ENCODE results near the gene LIX1L. TPM values are rescaled to one million over a fixed set of nuclear protein-coding genes. Genes with fewer than 3 reads are reported as not detected.
A peak's percentile ranks its signal among the peaks of the same experiment; 100 is the strongest.

Gene LIX1L
- total and polyA plus RNA-seq, 2 of the 13 experiments (the other 11 are each of a cell fraction or from before 2014, with no cell fraction given) = 8.1 to 24.9 TPM

- TF ChIP-seq ZNF766 (CRISPR knock-in tag; IDR thresholded peaks at IDR 0.05; ENCODE audit: borderline replicate concordance) (no peak), RXRB (CRISPR knock-in tag; IDR thresholded peaks at IDR 0.05; ENCODE audit: borderline replicate concordance) (no peak), RAD21 (CRISPR knock-in tag; IDR thresholded peaks at IDR 0.05) (no peak), TFDP1 (CRISPR knock-in tag; IDR thresholded peaks at IDR 0.05; ENCODE audit: borderline replicate concordance) (no peak), ZNF672 (CRISPR knock-in tag; IDR thresholded peaks at IDR 0.05) (no peak), SAP130 (CRISPR knock-in tag; IDR thresholded peaks at IDR 0.05; ENCODE audit: low read depth) (peak; percentile 49; the same call in 1 of the 2 replicates), ZNF687 (CRISPR knock-in tag; IDR thresholded peaks at IDR 0.05) (no peak), PRMT3 (CRISPR knock-in tag; IDR thresholded peaks at IDR 0.05; ENCODE audit: borderline replicate concordance, low read depth) (no peak), HMG20A (CRISPR knock-in tag; IDR thresholded peaks at IDR 0.05; ENCODE audit: borderline replicate concordance) (0 out of 2 replicates have a peak, but pooled peaks have one; percentile 18), TFAP4 (IDR thresholded peaks at IDR 0.05; ENCODE audit: borderline replicate concordance, low read depth) (peak; percentile 34; the same call in 1 of the 2 replicates), WIZ (CRISPR knock-in tag; IDR thresholded peaks at IDR 0.05) (no peak), ZNF644 (CRISPR knock-in tag; IDR thresholded peaks at IDR 0.05; ENCODE audit: low read depth) (no peak), IKZF4 (CRISPR knock-in tag; IDR thresholded peaks at IDR 0.05; ENCODE audit: borderline replicate concordance, low read depth, not compliant biosample characterization) (no peak), ZNF510 (CRISPR knock-in tag; IDR thresholded peaks at IDR 0.05; ENCODE audit: low read depth) (no peak), ADNP (CRISPR knock-in tag; IDR thresholded peaks at IDR 0.05) (no peak), DRAP1 (CRISPR knock-in tag; IDR thresholded peaks at IDR 0.05) (no peak), AGO2 (optimal IDR thresholded peaks at IDR 0.05; ENCODE audit: low read depth, low read length) (no peak), SIN3B (IDR thresholded peaks at IDR 0.05; ENCODE audit: low read length) (no peak), ZNF564 (CRISPR knock-in tag; IDR thresholded peaks at IDR 0.05) (no peak), ZFX (CRISPR knock-in tag; IDR thresholded peaks at IDR 0.05; ENCODE audit: low read depth) (no peak), ZNF414 (CRISPR knock-in tag; IDR thresholded peaks at IDR 0.05) (no peak), RBFOX2 (IDR thresholded peaks at IDR 0.05; ENCODE audit: low read depth, low read length) (no peak), PITX1 (CRISPR knock-in tag; IDR thresholded peaks at IDR 0.05) (no peak), ZFP82 (CRISPR knock-in tag; IDR thresholded peaks at IDR 0.05; ENCODE audit: borderline replicate concordance) (no peak), ZC3H4 (CRISPR knock-in tag; IDR thresholded peaks at IDR 0.05; ENCODE audit: borderline replicate concordance) (no peak), SALL1 (CRISPR knock-in tag; IDR thresholded peaks at IDR 0.05) (no peak)
Observed at GRCh38 chr1:145887631-145888030, 70.2 kb downstream of the LIX1L start (continued).

Data from HepG2 (cell line).